Measurements from ENCODE around the gene SRBD1. TPM values are rescaled to one million over a fixed set of nuclear protein-coding genes. Genes with fewer than 3 reads are reported as not detected.

The SRBD1 gene
- polyA plus RNA-seq, 4 donors = 4.7 to 10.9 (median 7.1) TPM

DNA sequence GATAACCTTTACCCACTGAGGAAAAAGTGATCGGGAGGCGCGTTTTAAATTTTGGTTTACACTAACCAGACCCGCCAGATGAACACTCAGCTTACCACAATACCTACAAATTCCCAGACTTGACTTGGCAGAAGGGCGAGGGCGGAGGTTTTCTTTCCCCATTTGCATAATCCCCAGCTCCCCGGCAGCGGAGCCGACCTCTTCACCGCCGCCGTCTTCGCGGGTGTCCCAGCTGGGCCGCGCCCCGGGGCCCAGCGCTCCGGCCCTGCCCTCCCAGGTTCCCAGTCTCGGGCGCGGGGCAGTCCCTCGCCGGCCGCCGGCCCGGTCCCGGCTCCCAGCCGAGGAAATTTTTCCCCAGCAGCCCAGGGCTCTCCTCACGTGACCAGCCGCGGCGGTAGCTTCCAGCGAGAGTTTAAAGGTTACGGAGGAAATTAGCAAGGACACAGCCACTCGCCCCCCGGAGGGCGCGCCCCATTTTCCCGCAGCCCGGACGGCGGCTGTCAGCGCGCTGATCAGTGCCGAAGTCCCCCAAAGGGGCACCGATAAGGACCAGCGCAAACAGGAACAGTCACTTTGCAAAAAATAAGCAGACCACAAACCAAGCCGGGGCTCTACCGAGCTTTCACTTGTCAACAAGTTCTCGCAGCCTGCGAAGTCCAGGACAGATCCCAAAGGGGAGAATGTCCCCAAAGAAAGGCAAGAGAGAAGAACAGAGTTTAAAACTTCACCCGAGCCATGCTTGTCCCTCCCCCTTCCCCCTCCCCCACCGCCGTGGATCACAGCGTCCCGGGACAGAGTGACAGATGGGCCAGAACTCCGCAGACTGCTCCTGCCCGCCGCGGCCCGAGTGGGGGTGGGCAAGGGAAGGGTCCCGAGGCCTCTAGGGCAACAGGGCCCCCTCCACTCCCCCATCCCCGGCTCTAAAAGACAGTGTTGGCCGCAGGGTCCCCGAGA is 39.1 kb upstream of the SRBD1 start:
- Histone ChIP-seq H3K4me1 (ENCODE audit: control insufficient read depth in 3 of 3, insufficient read depth in 2 of 3, low read depth in 1 of 3, low read length in 2 of 3) (peaks cover 0 to 27% (median 4%) of the 10 kb centered on the region in 3 donors), H3K4me3 (ENCODE audit: low read depth in 1 of 3, low read length in 3 of 3) (peak overlapping the region; percentile 75 to 94 (median 78)), H3K9me3 (ENCODE audit: control insufficient read depth in 2 of 2, insufficient read depth in 1 of 2, low read depth in 1 of 2, low read length in 1 of 2) (no peaks in the 10 kb centered on the region), H3K27ac (ENCODE audit: low read depth in 1 of 3, low read length in 2 of 3) (peak overlapping the region; percentile 96 to 98 (median 97)), H3K27me3 (ENCODE audit: control insufficient read depth in 3 of 3, insufficient read depth in 3 of 3, low read length in 3 of 3) (no peaks in the 10 kb centered on the region), H3K36me3 (ENCODE audit: control insufficient read depth in 3 of 3, insufficient read depth in 2 of 3, low read depth in 1 of 3, low read length in 3 of 3) (peaks cover 0 to 3% (median 0%) of the 10 kb centered on the region in 3 donors)
- 0% methylated on average over 60 to 66 of the region's 66 CpGs for WGBS, 3 donors
- DNase-seq (peak; percentile 84 to 91), FAIRE-seq (no peak)

GRCh38 chr2:45649462-45649857 is 38.4 kb upstream of the SRBD1 start:
- Histone ChIP-seq H3K36me3 (ENCODE audit: control insufficient read depth in 3 of 3, insufficient read depth in 2 of 3, low read depth in 1 of 3, low read length in 3 of 3) (peaks cover 0 to 3% (median 0%) of the 10 kb centered on the region in 3 donors), H3K4me3 (ENCODE audit: low read depth in 1 of 3, low read length in 3 of 3) (peak overlapping the region; percentile 75 to 94 (median 78)), H3K27me3 (ENCODE audit: control insufficient read depth in 3 of 3, insufficient read depth in 3 of 3, low read length in 3 of 3) (no peaks in the 10 kb centered on the region), H3K27ac (ENCODE audit: low read depth in 1 of 3, low read length in 2 of 3) (peak overlapping the region; percentile 96 to 98 (median 97)), H3K9me3 (ENCODE audit: control insufficient read depth in 2 of 2, insufficient read depth in 1 of 2, low read depth in 1 of 2, low read length in 1 of 2) (no peaks in the 10 kb centered on the region), H3K4me1 (ENCODE audit: control insufficient read depth in 3 of 3, insufficient read depth in 2 of 3, low read depth in 1 of 3, low read length in 2 of 3) (peaks cover 0 to 27% (median 4%) of the 10 kb centered on the region in 3 donors)
- WGBS, 3 donors = 6 to 21% (median 16%) methylated on average over 10 of the region's 10 CpGs
- FAIRE-seq (no peak), DNase-seq (peak; percentile 39 to 59)

GRCh38 chr2:45648636-45649035 is 37.6 kb upstream of the SRBD1 start:
- FAIRE-seq (no peak), DNase-seq (peak in 1 of 2 donors; percentile 51)
- Histone ChIP-seq H3K27me3 (ENCODE audit: control insufficient read depth in 3 of 3, insufficient read depth in 3 of 3, low read length in 3 of 3) (no peaks in the 10 kb centered on the region), H3K27ac (ENCODE audit: low read depth in 1 of 3, low read length in 2 of 3) (peak overlapping the region in 1 of 3 donors; percentile 97), H3K36me3 (ENCODE audit: control insufficient read depth in 3 of 3, insufficient read depth in 2 of 3, low read depth in 1 of 3, low read length in 3 of 3) (peaks cover 0 to 3% (median 0%) of the 10 kb centered on the region in 3 donors), H3K4me1 (ENCODE audit: control insufficient read depth in 3 of 3, insufficient read depth in 2 of 3, low read depth in 1 of 3, low read length in 2 of 3) (peaks cover 0 to 34% (median 4%) of the 10 kb centered on the region in 3 donors), H3K4me3 (ENCODE audit: low read depth in 1 of 3, low read length in 3 of 3) (no peak overlapping the region), H3K9me3 (ENCODE audit: control insufficient read depth in 2 of 2, insufficient read depth in 1 of 2, low read depth in 1 of 2, low read length in 1 of 2) (no peaks in the 10 kb centered on the region)
- 77 to 86% (median 81%) methylated on average over 2 of the region's 2 CpGs for WGBS, 3 donors

DNA sequence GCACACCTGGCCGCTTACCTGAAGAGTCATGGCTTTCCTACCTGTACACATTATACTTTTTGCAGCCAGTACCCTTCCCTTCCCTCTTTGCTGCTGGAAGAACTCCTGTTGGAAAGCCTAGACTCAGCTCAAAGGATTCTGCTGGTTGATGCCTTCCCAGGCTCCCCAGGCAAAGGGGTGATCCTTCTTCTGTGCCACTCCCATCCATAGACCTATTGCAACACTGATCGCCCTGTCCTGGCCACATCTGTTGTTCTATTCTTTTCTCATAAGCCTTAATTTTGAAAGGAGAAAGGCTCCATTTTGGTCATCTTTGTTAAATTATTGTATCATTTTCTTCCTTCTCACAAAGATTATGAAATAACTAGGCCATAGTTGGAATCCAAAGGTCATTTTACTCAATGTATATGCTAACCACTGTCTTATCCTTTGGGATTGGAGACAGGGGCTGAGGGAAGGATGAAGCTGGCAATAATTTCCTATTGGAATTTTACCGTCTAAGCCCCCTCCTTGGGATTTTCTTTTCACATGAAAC is 37.0 kb upstream of the SRBD1 start:
- Histone ChIP-seq H3K27ac (ENCODE audit: low read depth in 1 of 3, low read length in 2 of 3) (peak overlapping the region in 2 of 3 donors; percentile 36 to 97), H3K9me3 (ENCODE audit: control insufficient read depth in 2 of 2, insufficient read depth in 1 of 2, low read depth in 1 of 2, low read length in 1 of 2) (no peaks in the 10 kb centered on the region), H3K4me1 (ENCODE audit: control insufficient read depth in 3 of 3, insufficient read depth in 2 of 3, low read depth in 1 of 3, low read length in 2 of 3) (peaks cover 0 to 38% (median 4%) of the 10 kb centered on the region in 3 donors), H3K27me3 (ENCODE audit: control insufficient read depth in 3 of 3, insufficient read depth in 3 of 3, low read length in 3 of 3) (peaks cover 0 to 4% (median 0%) of the 10 kb centered on the region in 3 donors), H3K4me3 (ENCODE audit: low read depth in 1 of 3, low read length in 3 of 3) (no peak overlapping the region), H3K36me3 (ENCODE audit: control insufficient read depth in 3 of 3, insufficient read depth in 2 of 3, low read depth in 1 of 3, low read length in 3 of 3) (peaks cover 0 to 3% (median 0%) of the 10 kb centered on the region in 3 donors)
- WGBS, 3 donors = 92 to 97% (median 92%) methylated on average over 3 of the region's 3 CpGs
- DNase-seq (peak; percentile 42 to 59), FAIRE-seq (no peak)

DNA sequence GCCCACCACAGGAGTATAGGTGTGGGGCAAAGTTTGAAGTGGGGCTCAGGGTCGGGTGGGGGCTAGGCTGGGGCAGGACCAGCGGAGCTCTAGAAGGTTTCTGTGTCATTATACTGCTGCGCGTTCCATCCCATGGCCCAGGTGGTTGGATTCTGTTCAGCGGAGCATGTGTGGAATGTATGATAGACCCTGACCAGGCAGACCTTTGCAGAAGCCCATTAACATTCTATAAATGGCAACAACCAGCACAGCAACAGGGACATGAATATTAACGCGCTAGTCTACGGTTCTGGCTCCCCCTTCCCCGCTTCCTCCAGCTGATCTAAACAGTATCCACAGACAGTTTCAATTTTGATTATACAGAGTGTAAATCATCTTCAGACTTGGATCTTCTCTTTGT is 36.3 kb upstream of the SRBD1 start:
- H3K36me3 ChIP-seq (ENCODE audit: control insufficient read depth in 3 of 3, insufficient read depth in 2 of 3, low read depth in 1 of 3, low read length in 3 of 3) = peaks cover 0 to 3% (median 0%) of the 10 kb centered on the region in 3 donors
- no peak overlapping the region for H3K4me3 ChIP-seq (ENCODE audit: low read depth in 1 of 3, low read length in 3 of 3)
- H3K4me1 ChIP-seq (ENCODE audit: control insufficient read depth in 3 of 3, insufficient read depth in 2 of 3, low read depth in 1 of 3, low read length in 2 of 3) = peaks cover 0 to 34% (median 0%) of the 10 kb centered on the region in 3 donors
- FAIRE-seq (no peak), DNase-seq (no peak)
- 65 to 94% (median 79%) methylated on average over 9 of the region's 9 CpGs for WGBS, 3 donors
- H3K9me3 ChIP-seq (ENCODE audit: control insufficient read depth in 2 of 2, insufficient read depth in 1 of 2, low read depth in 1 of 2, low read length in 1 of 2) = no peaks in the 10 kb centered on the region
- peak overlapping the region in 1 of 3 donors; percentile 97 for H3K27ac ChIP-seq (ENCODE audit: low read depth in 1 of 3, low read length in 2 of 3)
- peaks cover 0 to 11% (median 0%) of the 10 kb centered on the region in 3 donors for H3K27me3 ChIP-seq (ENCODE audit: control insufficient read depth in 3 of 3, insufficient read depth in 3 of 3, low read length in 3 of 3)

DNA sequence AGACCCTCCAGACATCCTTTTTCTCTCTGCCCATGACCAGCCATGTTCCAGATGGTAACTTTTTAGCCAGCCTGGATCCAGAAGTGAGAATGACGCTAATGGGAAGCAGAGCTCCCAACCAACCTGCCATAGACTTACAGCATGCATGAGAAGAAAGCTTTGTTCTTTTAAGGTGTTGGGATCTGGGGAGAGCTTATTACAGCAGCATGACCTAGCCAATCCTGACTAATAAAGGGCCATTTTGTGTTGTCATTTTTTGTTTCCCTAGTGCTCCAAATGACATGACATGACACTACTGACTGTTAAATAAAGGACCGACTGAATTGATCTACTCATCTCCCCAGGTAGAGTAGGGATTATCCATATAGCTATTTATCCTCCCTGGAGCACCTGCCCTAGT is 35.2 kb upstream of the SRBD1 start:
- WGBS, 3 donors = 92 to 96% (median 94%) methylated on average over 2 of the region's 2 CpGs
- no peak for FAIRE-seq
- H3K27me3 ChIP-seq (ENCODE audit: control insufficient read depth in 3 of 3, insufficient read depth in 3 of 3, low read length in 3 of 3) = peaks cover 0 to 13% (median 0%) of the 10 kb centered on the region in 3 donors

DNA sequence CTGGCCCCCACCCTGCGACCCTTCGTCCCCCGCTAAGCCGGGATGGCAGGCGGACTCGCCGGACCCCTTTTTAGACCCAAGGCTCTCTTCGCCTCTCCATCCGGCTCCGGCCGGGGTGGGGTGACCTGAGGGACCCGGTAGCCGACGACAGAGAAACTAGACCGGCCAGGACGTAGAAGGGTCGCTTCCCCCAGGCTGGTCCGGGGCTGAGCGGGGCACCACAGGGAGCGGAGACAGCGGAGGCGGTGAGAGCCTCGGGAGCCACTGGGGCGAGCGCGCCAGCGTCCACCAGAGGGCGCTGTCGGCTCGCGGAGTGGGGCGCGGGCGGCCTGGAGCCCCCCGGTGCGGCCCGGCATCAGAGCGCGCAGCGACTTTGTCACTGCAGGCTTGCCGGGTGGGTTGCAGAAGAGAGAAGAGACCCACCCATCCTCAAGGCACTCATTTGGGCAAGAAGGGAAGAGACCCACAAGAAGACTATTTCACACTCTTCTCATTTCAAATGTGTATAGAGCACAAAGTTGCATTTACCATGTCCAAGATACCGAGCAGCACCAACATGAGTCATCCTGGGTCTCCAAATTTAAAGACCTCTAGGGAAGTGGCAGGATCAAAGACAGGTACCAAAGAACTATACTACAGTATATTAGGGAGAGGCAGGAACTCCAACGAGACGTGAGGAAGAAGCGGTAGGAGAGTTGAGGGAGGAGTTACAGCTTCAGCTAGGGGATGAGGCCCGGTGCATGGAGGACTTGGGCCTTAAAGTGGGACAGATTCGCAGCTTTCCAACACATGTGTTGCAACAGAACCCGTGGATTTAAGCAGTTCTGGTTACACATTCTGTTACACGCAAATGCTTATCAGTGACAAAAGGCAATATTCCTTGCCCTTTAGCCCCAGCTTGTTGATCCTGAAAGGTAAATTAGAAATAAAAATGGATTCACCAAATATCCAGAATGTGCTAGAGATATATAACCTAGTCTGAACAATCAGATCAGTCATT is 32.8 kb upstream of the SRBD1 start:
- FAIRE-seq = no peak

More for the DNA sequence above, 35.2 kb upstream of the SRBD1 start:
- H3K27ac ChIP-seq (ENCODE audit: low read depth in 1 of 3, low read length in 2 of 3) = no peak overlapping the region
- H3K36me3 ChIP-seq (ENCODE audit: control insufficient read depth in 3 of 3, insufficient read depth in 2 of 3, low read depth in 1 of 3, low read length in 3 of 3) = peaks cover 0 to 3% (median 0%) of the 10 kb centered on the region in 3 donors
- DNase-seq = no peak
- no peak overlapping the region for H3K4me3 ChIP-seq (ENCODE audit: low read depth in 1 of 3, low read length in 3 of 3)
- peaks cover 0 to 34% (median 0%) of the 10 kb centered on the region in 3 donors for H3K4me1 ChIP-seq (ENCODE audit: control insufficient read depth in 3 of 3, insufficient read depth in 2 of 3, low read depth in 1 of 3, low read length in 2 of 3)
- no peaks in the 10 kb centered on the region for H3K9me3 ChIP-seq (ENCODE audit: control insufficient read depth in 2 of 2, insufficient read depth in 1 of 2, low read depth in 1 of 2, low read length in 1 of 2)

More for the DNA sequence above, 32.8 kb upstream of the SRBD1 start:
- Histone ChIP-seq H3K36me3 (ENCODE audit: control insufficient read depth in 3 of 3, insufficient read depth in 2 of 3, low read depth in 1 of 3, low read length in 3 of 3) (peaks cover 0 to 3% (median 0%) of the 10 kb centered on the region in 3 donors), H3K9me3 (ENCODE audit: control insufficient read depth in 2 of 2, insufficient read depth in 1 of 2, low read depth in 1 of 2, low read length in 1 of 2) (no peaks in the 10 kb centered on the region), H3K4me1 (ENCODE audit: control insufficient read depth in 3 of 3, insufficient read depth in 2 of 3, low read depth in 1 of 3, low read length in 2 of 3) (peaks cover 0 to 26% (median 0%) of the 10 kb centered on the region in 3 donors), H3K4me3 (ENCODE audit: low read depth in 1 of 3, low read length in 3 of 3) (peak overlapping the region in 2 of 3 donors; percentile 64 to 72), H3K27me3 (ENCODE audit: control insufficient read depth in 3 of 3, insufficient read depth in 3 of 3, low read length in 3 of 3) (peaks cover 0 to 15% (median 0%) of the 10 kb centered on the region in 3 donors), H3K27ac (ENCODE audit: low read depth in 1 of 3, low read length in 2 of 3) (peak overlapping the region in 1 of 3 donors; percentile 21)
- DNase-seq = peak; percentile 66 to 87
- 7 to 10% (median 9%) methylated on average over 45 to 49 of the region's 49 CpGs for WGBS, 3 donors

All from small intestine (tissue), 7 donors.